ENCODE data around the gene MAPK8IP3. TPM values are rescaled to one million over a fixed set of nuclear protein-coding genes. Genes with fewer than 3 reads are reported as not detected.
A peak's percentile ranks its signal among the peaks of the same experiment; 100 is the strongest.
"Not testable (repeated sequence)": the region's sequence is repeated elsewhere in the genome, so short reads cannot be mapped to it uniquely, and the experiment has no call there.

Gene MAPK8IP3
- total RNA-seq, 3 donors from 2014 or later, result 41.1 to 82.6 (median 71.6) TPM

- no peaks in the 10 kb centered on the region for H3K27me3 ChIP-seq
- H3K4me1 ChIP-seq, result peaks cover 0 to 13% of the 10 kb centered on the region in 2 donors
- no peaks in the 10 kb centered on the region for H3K36me3 ChIP-seq
- TF ChIP-seq POLR2AphosphoS5 (IDR thresholded peaks at IDR 0.05) (no peak), POLR2A (IDR thresholded peaks at IDR 0.05) (no peak), CTCF (IDR thresholded peaks at IDR 0.05) (no peak)
- H3K4me3 ChIP-seq, result peak within 1 kb of the TSS in 1 of 3 donors; percentile 23
- intact Hi-C loops (cut with DNase I; ENCODE audit: low total_unique reads), result no loop called here
- H3K9me3 ChIP-seq, result peaks cover 0 to 5% of the 10 kb centered on the region in 2 donors
- DNase-seq (ENCODE audit: low spot score in 2 of 2), result no peak
- H3K27ac ChIP-seq, result no peak within 1 kb of the TSS
Observed at GRCh38 chr16:1793578-1794220, 87.7 kb downstream of the MAPK8IP3 start, which contains the start of gene IGFALS. Gene IGFALS, minus strand, starts transcription at chr16:1793705. Its CDS starts 53 bp downstream, at chr16:1793652.

- intact Hi-C loops (cut with DNase I; ENCODE audit: low total_unique reads), result no loop called here
- no peak overlapping the region for H3K27ac ChIP-seq
- no peaks in the 10 kb centered on the region for H3K27me3 ChIP-seq
- peaks cover 0 to 5% of the 10 kb centered on the region in 2 donors for H3K9me3 ChIP-seq
- DNase-seq (ENCODE audit: low spot score in 2 of 2), result no peak
- peaks cover 0 to 13% of the 10 kb centered on the region in 2 donors for H3K4me1 ChIP-seq
- H3K4me3 ChIP-seq, result peak overlapping the region in 1 of 3 donors; percentile 23
- no peak for TF ChIP-seq CTCF (IDR thresholded peaks at IDR 0.05)
- no peak for TF ChIP-seq POLR2A (IDR thresholded peaks at IDR 0.05)
- no peak for TF ChIP-seq POLR2AphosphoS5 (IDR thresholded peaks at IDR 0.05)
- no peaks in the 10 kb centered on the region for H3K36me3 ChIP-seq
Observed at GRCh38 chr16:1794221-1794871, 88.4 kb downstream of the MAPK8IP3 start.

- no peak for DNase-seq (ENCODE audit: low spot score in 2 of 2)
- intact Hi-C loops (cut with DNase I; ENCODE audit: low total_unique reads), result no loop called here
- peaks cover 0 to 13% of the 10 kb centered on the region in 2 donors for H3K4me1 ChIP-seq
- H3K36me3 ChIP-seq, result no peaks in the 10 kb centered on the region
- H3K9me3 ChIP-seq, result peaks cover 0 to 5% of the 10 kb centered on the region in 2 donors
- no peak overlapping the region for H3K4me3 ChIP-seq
- no peak overlapping the region for H3K27ac ChIP-seq
- TF ChIP-seq CTCF (IDR thresholded peaks at IDR 0.05), result no peak
- TF ChIP-seq POLR2AphosphoS5 (IDR thresholded peaks at IDR 0.05), result no peak
- TF ChIP-seq POLR2A (IDR thresholded peaks at IDR 0.05), result no peak
- no peaks in the 10 kb centered on the region for H3K27me3 ChIP-seq
Observed at GRCh38 chr16:1794908-1795666, 89.1 kb downstream of the MAPK8IP3 start.

GRCh38 chr16:1799263-1799662 is 93.3 kb downstream of the MAPK8IP3 start:
- intact Hi-C loops (cut with DNase I; ENCODE audit: low total_unique reads); H3K27me3 ChIP-seq; H3K9me3 ChIP-seq; H3K4me3 ChIP-seq; DNase-seq (ENCODE audit: low spot score in 2 of 2); H3K36me3 ChIP-seq; H3K4me1 ChIP-seq; H3K27ac ChIP-seq: not testable (repeated sequence)

- no peaks in the 10 kb centered on the region for H3K27me3 ChIP-seq
- no peaks in the 10 kb centered on the region for H3K4me1 ChIP-seq
- DNase-seq (ENCODE audit: low spot score in 2 of 2), result no peak
- H3K9me3 ChIP-seq, result peaks cover 0 to 5% of the 10 kb centered on the region in 2 donors
- no peaks in the 10 kb centered on the region for H3K36me3 ChIP-seq
- no peak overlapping the region for H3K27ac ChIP-seq
- no peak overlapping the region for H3K4me3 ChIP-seq
- TF ChIP-seq POLR2AphosphoS5 (IDR thresholded peaks at IDR 0.05) (no peak), POLR2A (IDR thresholded peaks at IDR 0.05) (no peak), CTCF (IDR thresholded peaks at IDR 0.05) (no peak)
- intact Hi-C loops (cut with DNase I; ENCODE audit: low total_unique reads), result no loop called here
Observed at GRCh38 chr16:1800701-1801100, 94.7 kb downstream of the MAPK8IP3 start.
